ENCODE data around the gene NPFFR2. TPM values are rescaled to one million over a fixed set of nuclear protein-coding genes. Genes with fewer than 3 reads are reported as not detected.

Gene NPFFR2
- total and polyA plus RNA-seq, 9 of the 15 experiments (the other 6 are each of a cell fraction or from before 2014, with no cell fraction given) = 0.15 to 0.98 (median 0.48) TPM

- TF ChIP-seq ZBTB40 (IDR thresholded peaks at IDR 0.05) = no peak
- TF ChIP-seq ZBTB40 (CRISPR knock-in tag; IDR thresholded peaks at IDR 0.05) = no peak
- no peak for TF ChIP-seq ZNF77 (CRISPR knock-in tag; IDR thresholded peaks at IDR 0.05)
- TF ChIP-seq SMAD4 (CRISPR knock-in tag; conservative IDR thresholded peaks at IDR 0.05) = no peak
- TF ChIP-seq ZNF445 (CRISPR knock-in tag; IDR thresholded peaks at IDR 0.05; ENCODE audit: low read depth) = no peak
- TF ChIP-seq E2F4 (CRISPR knock-in tag; IDR thresholded peaks at IDR 0.05; ENCODE audit: low read depth) = no peak
- no peak for TF ChIP-seq PKNOX1 (IDR thresholded peaks at IDR 0.05)
- no peak for TF ChIP-seq E2F5 (CRISPR knock-in tag; IDR thresholded peaks at IDR 0.05)
- no peak for TF ChIP-seq CCAR2 (IDR thresholded peaks at IDR 0.05; ENCODE audit: low read depth, low read length)
- no peak for TF ChIP-seq ZNF24 (IDR thresholded peaks at IDR 0.05)
- no peak for TF ChIP-seq GABPB2 (CRISPR knock-in tag; conservative IDR thresholded peaks at IDR 0.05)
- TF ChIP-seq ZSCAN29 (IDR thresholded peaks at IDR 0.05) = no peak
- no peak for TF ChIP-seq TSC22D4 (tag; IDR thresholded peaks at IDR 0.05)
Observed at GRCh38 chr4:72076562-72076961, 44.8 kb downstream of the NPFFR2 start (continued).
